CD4-positive, alpha-beta T cell (primary cell): Measurements from ENCODE around the gene ALMS1. TPM values are rescaled to one million over a fixed set of nuclear protein-coding genes. Genes with fewer than 3 reads are reported as not detected.

ENCODE experiments used
- ATAC-seq: fragments of 200-7000 bp; cut with Tn5 transposase; one replicate; pipeline ENCODE4 v1.10.0; 2022; ENCODE audit warnings: mild to moderate bottlenecking; ENCODE audit not compliant: poor library complexity
- CTCF ChIA-PET: fragments of 350-600 bp; sonication (Branson Sonifier 250); formaldehyde crosslinking; loops from one replicate; lab custom pipeline; 2021; ENCODE audit warnings: antibody characterized with exemption, inconsistent platforms; lab: Charles Lee
- POLR2A ChIA-PET: fragments of 350-600 bp; sonication (Branson Sonifier 250); formaldehyde crosslinking; loops from one replicate; lab custom pipeline; 2021; ENCODE audit warnings: antibody characterized with exemption, inconsistent platforms; lab: Charles Lee
- DNase-seq, 14 experiments: peaks; one replicate each; pipeline ENCODE4 v3.0.0-alpha.2; 2013 to 2020; ENCODE audit warnings: mixed read lengths in 2 of 14
- H3K27ac ChIP-seq, 2 donors: one replicate each; pipeline versions ENCODE4 v1.5.1 to v1.7.0; 2013; ENCODE audit warnings: low read length in 2 of 2, low read depth in 1 of 2, mild to moderate bottlenecking in 1 of 2
- H3K27me3 ChIP-seq, 2 experiments: 1 replicate in 1 of 2; 2 replicates in 1 of 2; pipeline versions ENCODE4 v1.6.1 to v1.7.0; 2013; ENCODE audit warnings: low read length in 2 of 2, control low read depth in 1 of 2, mild to moderate bottlenecking in 1 of 2, moderate library complexity in 1 of 2; ENCODE audit not compliant: insufficient read depth in 2 of 2, control insufficient read depth in 1 of 2
- H3K36me3 ChIP-seq: one replicate; pipeline ENCODE4 v1.6.1; 2013; ENCODE audit warnings: low read length, control low read depth; ENCODE audit not compliant: insufficient read depth
- H3K4me1 ChIP-seq: one replicate; pipeline ENCODE4 v1.6.1; 2013; ENCODE audit warnings: low read length, control low read depth; ENCODE audit not compliant: insufficient read depth
- H3K4me3 ChIP-seq: one replicate; pipeline ENCODE4 v1.5.1; 2013; ENCODE audit warnings: mild to moderate bottlenecking, low read length, moderate library complexity
- H3K9me3 ChIP-seq, 2 experiments: 1 replicate in 1 of 2; 2 replicates in 1 of 2; pipeline versions ENCODE4 v1.6.1 to v1.7.0; 2013; ENCODE audit warnings: low read length in 2 of 2, mild to moderate bottlenecking in 2 of 2, control low read depth in 1 of 2, moderate library complexity in 1 of 2; ENCODE audit not compliant: control insufficient read depth in 1 of 2, insufficient read depth in 1 of 2
- H3K27ac Mint-ChIP-seq: one replicate; pipeline ENCODE4 v1.8.0; 2020; ENCODE audit warnings: mixed read lengths
- H3K27me3 Mint-ChIP-seq: one replicate; pipeline ENCODE4 v1.8.0; 2021; ENCODE audit warnings: mixed read lengths
- H3K36me3 Mint-ChIP-seq: one replicate; pipeline ENCODE4 v1.8.0; 2021; ENCODE audit warnings: low read depth, mixed read lengths
- H3K4me1 Mint-ChIP-seq: one replicate; pipeline ENCODE4 v1.8.0; 2021; ENCODE audit warnings: low read depth, mixed read lengths
- H3K4me3 Mint-ChIP-seq: one replicate; pipeline ENCODE4 v1.8.0; 2020; ENCODE audit warnings: mild to moderate bottlenecking, mixed read lengths
- H3K9me3 Mint-ChIP-seq: one replicate; pipeline ENCODE4 v1.8.0; 2020; ENCODE audit warnings: mixed read lengths
- intact Hi-C, 2 experiments: fragments of 100-400 bp; cut with DNase I in 1 of 2; cut with micrococcal nuclease in 1 of 2; formaldehyde crosslinking; loops; one replicate each; pipeline versions ENCODE4 v1.15.1 to v1.9.0; 2023 to 2025; cut with DNase I, micrococcal nuclease
- total RNA-seq, 174 experiments: library from RNA in 2 of 174; stranded (reverse) in 2 of 174; gene quantifications; one replicate each; pipeline ENCODE4 v1.2.3 and lab custom pipeline; 2021 to 2026
- TF ChIP-seq, protein P1 (sequence below): fragments of 200-600 bp; IDR thresholded peaks from one replicate; pipeline ENCODE4 v1.8.0; 2022; ENCODE audit warnings: antibody characterized with exemption, mild to moderate bottlenecking

The ALMS1 gene
- total RNA-seq, 2 experiments from 2014 or later: 20.2 to 20.6 TPM

DNA sequence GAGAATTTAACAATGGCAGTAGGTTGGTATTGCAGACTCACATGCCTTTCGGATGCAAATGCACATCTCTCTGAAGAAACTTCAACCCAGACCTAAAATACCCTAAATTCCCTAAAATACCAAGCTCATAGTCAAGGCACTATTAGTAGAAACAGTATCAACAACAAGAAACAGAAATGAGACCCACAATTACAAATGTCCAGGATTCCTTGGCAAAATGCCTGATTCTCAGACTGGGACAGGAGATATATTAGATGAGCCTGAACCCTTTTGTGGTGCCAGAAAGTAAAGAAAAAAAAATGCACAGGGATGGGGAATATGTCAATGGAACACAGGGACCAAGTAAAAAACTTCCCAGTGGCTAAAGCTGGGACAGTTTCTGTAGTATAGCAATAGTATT, 179.3 kb downstream of the ALMS1 start:
- Histone ChIP-seq H3K27me3 (no peaks in the 10 kb centered on the region), H3K9me3 (no peaks in the 10 kb centered on the region), H3K4me3 (no peak overlapping the region), H3K27ac (no peak overlapping the region), H3K4me1 (no peaks in the 10 kb centered on the region), H3K36me3 (peaks cover 4% of the 10 kb centered on the region)
- no peak overlapping the region for H3K4me3 Mint-ChIP-seq
- H3K9me3 Mint-ChIP-seq: no peaks in the 10 kb centered on the region
- H3K36me3 Mint-ChIP-seq: peaks cover 30% of the 10 kb centered on the region
- no peaks in the 10 kb centered on the region for H3K27me3 Mint-ChIP-seq
- no peak overlapping the region for H3K27ac Mint-ChIP-seq
- TF ChIP-seq, protein P1, sequence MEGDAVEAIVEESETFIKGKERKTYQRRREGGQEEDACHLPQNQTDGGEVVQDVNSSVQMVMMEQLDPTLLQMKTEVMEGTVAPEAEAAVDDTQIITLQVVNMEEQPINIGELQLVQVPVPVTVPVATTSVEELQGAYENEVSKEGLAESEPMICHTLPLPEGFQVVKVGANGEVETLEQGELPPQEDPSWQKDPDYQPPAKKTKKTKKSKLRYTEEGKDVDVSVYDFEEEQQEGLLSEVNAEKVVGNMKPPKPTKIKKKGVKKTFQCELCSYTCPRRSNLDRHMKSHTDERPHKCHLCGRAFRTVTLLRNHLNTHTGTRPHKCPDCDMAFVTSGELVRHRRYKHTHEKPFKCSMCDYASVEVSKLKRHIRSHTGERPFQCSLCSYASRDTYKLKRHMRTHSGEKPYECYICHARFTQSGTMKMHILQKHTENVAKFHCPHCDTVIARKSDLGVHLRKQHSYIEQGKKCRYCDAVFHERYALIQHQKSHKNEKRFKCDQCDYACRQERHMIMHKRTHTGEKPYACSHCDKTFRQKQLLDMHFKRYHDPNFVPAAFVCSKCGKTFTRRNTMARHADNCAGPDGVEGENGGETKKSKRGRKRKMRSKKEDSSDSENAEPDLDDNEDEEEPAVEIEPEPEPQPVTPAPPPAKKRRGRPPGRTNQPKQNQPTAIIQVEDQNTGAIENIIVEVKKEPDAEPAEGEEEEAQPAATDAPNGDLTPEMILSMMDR: no peak
- DNase-seq (no peak), ATAC-seq (no peak)
- ChIA-PET CTCF (no interaction called here), POLR2A (no interaction called here)
- intact Hi-C loops: no loop called here
- no peaks in the 10 kb centered on the region for H3K4me1 Mint-ChIP-seq

DNA sequence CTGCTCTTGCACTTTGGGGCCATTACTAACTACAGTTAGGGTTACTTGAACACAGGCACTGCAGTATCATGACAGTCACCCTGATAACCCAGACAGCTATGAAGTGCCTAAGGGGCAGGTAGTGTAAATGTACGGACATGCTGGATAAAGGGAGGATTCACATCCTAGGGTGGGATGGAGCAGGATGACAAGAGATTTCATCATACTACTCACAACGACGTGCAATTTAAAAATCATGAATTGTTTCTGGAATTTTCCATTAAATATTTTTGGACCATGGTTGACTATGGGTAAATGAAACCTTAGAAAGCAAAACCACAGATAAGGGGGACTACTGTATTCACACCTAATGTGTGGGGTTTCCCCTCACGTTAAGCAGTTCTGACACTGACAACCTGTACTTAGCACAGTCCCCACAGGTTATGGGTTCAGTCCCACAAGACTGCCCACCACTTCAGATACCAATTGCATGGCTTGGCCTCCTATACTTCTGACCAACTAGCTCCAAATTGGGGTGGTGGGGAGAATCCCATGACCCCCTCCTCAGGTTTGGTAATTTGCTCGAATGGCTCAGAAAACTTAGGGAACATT, 180.7 kb downstream of the ALMS1 start:
- CTCF ChIA-PET: no interaction called here
- ATAC-seq: no peak

DNA sequence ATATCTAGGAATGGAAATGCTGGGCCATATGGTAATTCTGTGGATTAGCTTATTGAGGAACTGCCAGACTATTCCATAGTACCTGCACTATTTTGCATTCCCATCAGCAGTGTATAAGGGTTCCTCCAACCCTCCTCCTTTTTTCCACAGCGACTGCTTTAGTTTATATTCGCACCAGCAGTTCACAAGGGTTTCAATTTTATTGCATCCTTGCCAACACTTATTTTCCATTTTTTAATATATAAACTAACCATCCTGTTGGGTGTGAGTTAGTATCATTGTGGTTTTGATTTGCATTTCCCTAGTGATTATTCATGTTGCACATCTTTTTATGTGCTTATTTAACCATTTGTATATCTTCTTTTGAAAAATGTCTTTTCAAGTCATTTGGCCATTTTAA, 189.6 kb downstream of the ALMS1 start:
- Histone ChIP-seq H3K9me3 (peaks cover 3 to 6% of the 10 kb centered on the region in 2 experiments), H3K4me1 (no peaks in the 10 kb centered on the region), H3K4me3 (no peak overlapping the region), H3K27ac (no peak overlapping the region), H3K36me3 (peaks cover 7% of the 10 kb centered on the region), H3K27me3 (no peaks in the 10 kb centered on the region)
- Mint-ChIP-seq H3K9me3 (peaks cover 8% of the 10 kb centered on the region), H3K27ac (no peak overlapping the region), H3K4me1 (no peaks in the 10 kb centered on the region), H3K36me3 (peaks cover 44% of the 10 kb centered on the region), H3K27me3 (no peaks in the 10 kb centered on the region), H3K4me3 (no peak overlapping the region)
- DNase-seq (no peak), ATAC-seq (no peak)
- TF ChIP-seq, protein P1: no peak
- ChIA-PET CTCF (no interaction called here), POLR2A (no interaction called here)
- intact Hi-C loops: no loop called here

More for the DNA sequence above, 180.7 kb downstream of the ALMS1 start:
- H3K4me1 Mint-ChIP-seq: no peaks in the 10 kb centered on the region
- no peaks in the 10 kb centered on the region for H3K27me3 Mint-ChIP-seq
- Histone ChIP-seq H3K27ac (no peak overlapping the region), H3K9me3 (no peaks in the 10 kb centered on the region), H3K4me1 (no peaks in the 10 kb centered on the region), H3K36me3 (no peaks in the 10 kb centered on the region), H3K4me3 (no peak overlapping the region), H3K27me3 (no peaks in the 10 kb centered on the region)
- no peaks in the 10 kb centered on the region for H3K9me3 Mint-ChIP-seq
- H3K36me3 Mint-ChIP-seq: peaks cover 23% of the 10 kb centered on the region
- no peak for DNase-seq
- intact Hi-C loops: no loop called here
- TF ChIP-seq, protein P1: no peak
- POLR2A ChIA-PET: no interaction called here
- no peak overlapping the region for H3K4me3 Mint-ChIP-seq
- H3K27ac Mint-ChIP-seq: no peak overlapping the region
